B cell (primary cell): Measurements from ENCODE around the gene CHST9. TPM values are rescaled to one million over a fixed set of nuclear protein-coding genes. Genes with fewer than 3 reads are reported as not detected.

Experiments
- ATAC-seq: fragments of 200-7000 bp; cut with Tn5 transposase; one replicate; pipeline ENCODE4 v1.10.0; 2021; ENCODE audit warnings: low read depth, mild to moderate bottlenecking, moderate number of reproducible peaks, moderate library complexity
- CTCF ChIA-PET: fragments of 350-600 bp; sonication (Branson Sonifier 250); formaldehyde crosslinking; loops from one replicate; lab custom pipeline; 2021; ENCODE audit warnings: antibody characterized with exemption, inconsistent platforms; lab: Charles Lee
- POLR2A ChIA-PET: fragments of 350-600 bp; sonication (Branson Sonifier 250); formaldehyde crosslinking; loops from one replicate; lab custom pipeline; 2021; ENCODE audit warnings: antibody characterized with exemption; lab: Charles Lee
- DNase-seq: peaks from one replicate; pipeline ENCODE4 v3.0.0; 2013
- H2AFZ ChIP-seq: 2 replicates; pipeline ENCODE4 v1.6.1; 2012; ENCODE audit warnings: mild to moderate bottlenecking, low read depth, low read length; ENCODE audit not compliant: insufficient read depth, poor library complexity, severe bottlenecking
- H3K27ac ChIP-seq, 2 donors: 1 replicate in 1 of 2; 2 replicates in 1 of 2; pipeline ENCODE4 v1.5.1; 2012 to 2013; ENCODE audit warnings: low read length in 2 of 2, mild to moderate bottlenecking in 2 of 2, moderate library complexity in 1 of 2
- H3K27me3 ChIP-seq, 4 experiments: fragments of 200-600 bp in 1 of 4; sonication (generic) in 1 of 4; replicated peaks in 1 of 4; 1 replicate in 2 of 4; 2 replicates in 2 of 4; pipeline versions ENCODE4 v1.6.1 to v1.7.0; 2013 to 2016; ENCODE audit warnings: low read length in 3 of 4, mild to moderate bottlenecking in 2 of 4, mixed read lengths in 1 of 4, moderate library complexity in 1 of 4; ENCODE audit not compliant: insufficient read depth in 4 of 4, control insufficient read depth in 3 of 4; ENCODE audit errors: control extremely low read depth in 1 of 4
- H3K36me3 ChIP-seq, 2 experiments: replicated peaks in 1 of 2; 1 replicate in 1 of 2; 2 replicates in 1 of 2; pipeline versions ENCODE4 v1.6.1 to v1.7.1; 2013; ENCODE audit warnings: low read length in 1 of 2; ENCODE audit not compliant: insufficient read depth in 2 of 2, control insufficient read depth in 1 of 2; ENCODE audit errors: control extremely low read depth in 1 of 2, extremely low read depth in 1 of 2
- H3K4me1 ChIP-seq, 2 donors: fragments of 200-600 bp in 1 of 2; sonication (generic) in 1 of 2; 1 replicate in 1 of 2; 2 replicates in 1 of 2; pipeline versions ENCODE4 v1.5.1 to v1.6.1; 2013 to 2017; ENCODE audit warnings: low read length in 2 of 2; ENCODE audit not compliant: control insufficient read depth in 2 of 2, insufficient read depth in 2 of 2
- H3K4me2 ChIP-seq: replicated peaks from 2 replicates; pipeline ENCODE3; 2012; ENCODE audit warnings: mild to moderate bottlenecking, low read depth, low read length; ENCODE audit not compliant: poor library complexity, severe bottlenecking
- H3K4me3 ChIP-seq, 5 experiments: fragments of 200-600 bp in 1 of 5; sonication (generic) in 1 of 5; 1 replicate in 3 of 5; 2 replicates in 2 of 5; pipeline versions ENCODE4 v1.5.1 to v1.7.0; 2011 to 2016; ENCODE audit warnings: low read length in 4 of 5, mild to moderate bottlenecking in 4 of 5, low read depth in 2 of 5, control low read depth in 1 of 5, moderate library complexity in 1 of 5; ENCODE audit not compliant: insufficient read depth in 1 of 5; ENCODE audit errors: control extremely low read depth in 1 of 5, extremely low read depth in 1 of 5
- H3K79me2 ChIP-seq: fragments of 200-600 bp; sonication (generic); one replicate; pipeline ENCODE4 v1.6.0; 2016; ENCODE audit warnings: low read length; ENCODE audit not compliant: control insufficient read depth, insufficient read depth
- H3K9ac ChIP-seq: fragments of 200-600 bp; sonication (generic); 2 replicates; pipeline ENCODE4 v1.6.1; 2017; ENCODE audit warnings: mild to moderate bottlenecking, low read length, moderate library complexity
- H3K9me3 ChIP-seq, 3 donors: one replicate each; pipeline versions ENCODE4 v1.6.1 to v1.7.1; 2013; ENCODE audit warnings: low read length in 2 of 3; ENCODE audit not compliant: control insufficient read depth in 2 of 3, insufficient read depth in 1 of 3; ENCODE audit errors: control extremely low read depth in 1 of 3
- H4K20me1 ChIP-seq: 2 replicates; pipeline ENCODE4 v1.6.0; 2012; ENCODE audit warnings: mild to moderate bottlenecking, low read length; ENCODE audit not compliant: insufficient read depth, control insufficient read depth, poor library complexity, severe bottlenecking
- H3K27ac Mint-ChIP-seq: one replicate; pipeline ENCODE4 v1.8.0; 2021; ENCODE audit warnings: mixed read lengths
- H3K27me3 Mint-ChIP-seq: one replicate; pipeline ENCODE4 v1.8.0; 2021; ENCODE audit warnings: mixed read lengths
- H3K4me1 Mint-ChIP-seq: one replicate; pipeline ENCODE4 v1.8.0; 2021; ENCODE audit warnings: mixed read lengths
- H3K4me3 Mint-ChIP-seq: one replicate; pipeline ENCODE4 v1.8.0; 2021; ENCODE audit warnings: mixed read lengths
- H3K9me3 Mint-ChIP-seq: one replicate; pipeline ENCODE4 v1.8.0; 2022; ENCODE audit warnings: mixed read lengths; ENCODE audit not compliant: insufficient read depth
- CTCF ChIP-seq: fragments of 200-600 bp; IDR thresholded peaks from one replicate; pipeline ENCODE4 v1.8.0; 2022; ENCODE audit warnings: antibody characterized with exemption, mild to moderate bottlenecking
- EZH2 ChIP-seq: IDR thresholded peaks from 2 replicates; pipeline ENCODE4 v1.6.1; 2012; ENCODE audit warnings: borderline replicate concordance, low read depth, mild to moderate bottlenecking, moderate library complexity, low read length; ENCODE audit not compliant: insufficient read depth, poor library complexity, severe bottlenecking
- WGBS: methylation state at CpG from one replicate; pipeline ENCODE4 v1.1.5; 2013; ENCODE audit warnings: missing lambda C conversion rate; ENCODE audit not compliant: insufficient coverage; 5-methylcytosine and 5-hydroxymethylcytosine counted together
- intact Hi-C: fragments of 100-400 bp; cut with micrococcal nuclease; formaldehyde crosslinking; loops from one replicate; pipeline ENCODE4 v1.10.0; 2022
- polyA plus RNA-seq: library from polyadenylated mRNA; depleted of rRNA; stranded (reverse); fragments of >200 nt; gene quantifications from 2 replicates; pipeline ENCODE4 v1.2.3, GENCODE V29; 2012
- total RNA-seq, 2 donors: library from RNA; stranded (reverse); fragments of 120-200 nt in 1 of 2; gene quantifications; 1 replicate in 1 of 2; 2 replicates in 1 of 2; pipeline versions ENCODE4 v1.2.3 to v1.2.4, GENCODE V29; 2013 to 2022

The CHST9 gene
- total and polyA plus RNA-seq, 2 donors (not counting 1 experiment from before 2014, with no cell fraction given), result not detected

DNA sequence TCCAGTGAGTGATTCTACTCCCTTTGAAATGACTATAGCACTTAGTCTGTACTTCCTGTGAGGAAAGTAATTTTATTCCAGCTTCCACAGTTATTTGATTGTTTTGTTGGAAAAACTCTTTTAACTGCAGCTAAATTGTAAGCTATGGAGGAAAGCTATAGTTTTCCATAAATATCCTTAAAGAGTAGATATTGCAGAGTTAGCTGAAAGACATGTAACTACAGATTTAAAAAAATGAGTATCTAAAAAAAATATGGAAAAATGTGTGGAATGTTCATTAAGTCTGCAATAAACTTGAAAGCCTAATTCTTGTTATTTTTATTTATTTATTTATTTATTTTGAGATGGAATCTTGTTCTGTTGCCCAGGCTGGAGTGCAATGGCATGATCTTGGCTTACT is 262.8 kb downstream of the CHST9 start:
- ChIA-PET CTCF (no interaction called here), POLR2A (no interaction called here)
- intact Hi-C loops, result no loop called here
- Histone ChIP-seq H2AFZ (no peak overlapping the region), H3K4me2 (no peak overlapping the region), H3K9ac (no peak overlapping the region), H3K79me2 (no peaks in the 10 kb centered on the region), H3K4me3 (no peak overlapping the region), H3K27ac (no peak overlapping the region), H3K9me3 (no peaks in the 10 kb centered on the region), H3K36me3 (no peaks in the 10 kb centered on the region), H3K27me3 (no peaks in the 10 kb centered on the region), H4K20me1 (no peaks in the 10 kb centered on the region), H3K4me1 (no peaks in the 10 kb centered on the region)
- Mint-ChIP-seq H3K27me3 (peaks cover 8% of the 10 kb centered on the region), H3K4me1 (no peaks in the 10 kb centered on the region), H3K9me3 (no peaks in the 10 kb centered on the region), H3K4me3 (no peak overlapping the region), H3K27ac (no peak overlapping the region)
- no peak for TF ChIP-seq EZH2
- no peak for TF ChIP-seq CTCF
- no peak for DNase-seq
- ATAC-seq, result no peak

DNA sequence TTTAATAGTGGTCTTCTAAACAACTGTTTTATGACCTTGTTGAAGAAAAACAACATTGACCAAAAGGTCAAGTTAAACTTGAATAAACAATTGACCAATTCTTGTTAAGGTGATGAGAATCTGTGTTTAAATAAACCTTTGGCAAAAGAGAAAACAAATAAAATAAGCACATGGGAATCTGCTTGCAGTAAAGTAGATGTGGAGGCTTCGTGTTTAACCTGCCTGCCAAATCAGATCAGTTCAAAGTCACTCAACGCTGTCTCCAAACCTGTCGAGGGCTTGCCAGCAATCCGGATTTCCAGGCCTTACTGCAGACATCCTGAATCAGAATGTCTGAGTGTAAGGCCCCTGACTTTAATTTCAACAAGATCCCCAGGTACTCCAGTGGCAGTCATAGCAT is 264.5 kb downstream of the CHST9 start:
- Histone ChIP-seq H2AFZ (no peak overlapping the region), H3K27me3 (no peaks in the 10 kb centered on the region), H3K79me2 (no peaks in the 10 kb centered on the region), H3K9ac (no peak overlapping the region), H3K9me3 (no peaks in the 10 kb centered on the region), H3K4me2 (no peak overlapping the region), H3K36me3 (no peaks in the 10 kb centered on the region), H3K4me1 (no peaks in the 10 kb centered on the region), H4K20me1 (no peaks in the 10 kb centered on the region), H3K27ac (no peak overlapping the region), H3K4me3 (no peak overlapping the region)
- intact Hi-C loops, result no loop called here
- Mint-ChIP-seq H3K4me3 (no peak overlapping the region), H3K27me3 (peaks cover 8% of the 10 kb centered on the region), H3K27ac (no peak overlapping the region), H3K9me3 (no peaks in the 10 kb centered on the region), H3K4me1 (no peaks in the 10 kb centered on the region)
- no peak for TF ChIP-seq EZH2
- TF ChIP-seq CTCF, result no peak
- ChIA-PET POLR2A (no interaction called here), CTCF (no interaction called here)
- DNase-seq (no peak), ATAC-seq (no peak)
- 63% methylated on average over 1 of the region's 4 CpGs for WGBS
